GM23338 (cell line): ENCODE measurements around the gene VRK1. TPM values are rescaled to one million over a fixed set of nuclear protein-coding genes. Genes with fewer than 3 reads are reported as not detected.

ENCODE experiments used
- EZH2 ChIP-seq: fragments of 200-600 bp; sonication (generic); IDR thresholded peaks from one replicate; pipeline ENCODE4 v1.8.0; 2017; ENCODE audit warnings: antibody characterized with exemption, mild to moderate bottlenecking, low read depth; ENCODE audit not compliant: unreplicated experiment
- NANOG ChIP-seq: IDR thresholded peaks from 2 replicates; pipeline ENCODE4 v1.6.1; 2016; ENCODE audit warnings: antibody characterized with exemption, borderline replicate concordance
- POLR2AphosphoS5 ChIP-seq: IDR thresholded peaks from 2 replicates; pipeline ENCODE4 v1.6.1; 2016; ENCODE audit warnings: antibody characterized with exemption, low read depth
- ZNF331 ChIP-seq: fragments of 250-450 bp; sonication (Bioruptor Pico); IDR thresholded peaks from 2 replicates; pipeline ENCODE4 v1.5.0; 2020; ENCODE audit warnings: low read depth, mild to moderate bottlenecking, moderate library complexity
- polyA plus RNA-seq: library from polyadenylated mRNA; unstranded; fragments of >200 nt; fragmentation: Nextera tagmentation; extraction: Ambion mirVana; gene quantifications from 2 replicates; pipeline ENCODE4 v1.2.1, GENCODE V29; 2016
- total RNA-seq: library from RNA; depleted of rRNA; stranded (reverse); fragments of >200 nt; shearing (Covaris generic); gene quantifications from 2 replicates; pipeline ENCODE4 v1.2.3, GENCODE V29; 2014
- TF ChIP-seq, protein P1 (sequence below): fragments of 250-450 bp; sonication (Bioruptor Pico); IDR thresholded peaks from 2 replicates; pipeline ENCODE4 v1.5.0; 2020; ENCODE audit warnings: mild to moderate bottlenecking, moderate library complexity

The VRK1 gene
- total and polyA plus RNA-seq, 2 experiments from 2014 or later = 83.8 to 119 TPM

DNA sequence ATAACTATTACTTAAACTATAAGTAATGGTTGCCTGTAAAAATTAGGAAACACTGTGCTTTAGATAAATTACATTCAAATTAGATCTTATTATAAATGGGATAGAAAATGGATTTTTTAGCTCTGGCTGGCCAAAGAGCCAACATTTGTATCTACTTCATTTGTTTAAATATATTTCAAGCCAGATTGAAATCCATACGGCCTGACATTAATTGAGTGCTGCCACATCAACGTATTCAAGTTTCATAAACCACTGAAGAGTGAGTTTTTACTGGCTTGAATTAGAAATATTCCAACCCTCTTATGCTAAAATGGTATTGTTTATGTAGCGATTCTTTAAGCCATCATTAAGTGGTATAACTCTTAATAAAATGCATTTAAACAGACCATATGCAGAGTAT is 133.3 kb downstream of the VRK1 start (continued):
- no peak for TF ChIP-seq POLR2AphosphoS5
- no peak for TF ChIP-seq NANOG
- TF ChIP-seq, protein P1, sequence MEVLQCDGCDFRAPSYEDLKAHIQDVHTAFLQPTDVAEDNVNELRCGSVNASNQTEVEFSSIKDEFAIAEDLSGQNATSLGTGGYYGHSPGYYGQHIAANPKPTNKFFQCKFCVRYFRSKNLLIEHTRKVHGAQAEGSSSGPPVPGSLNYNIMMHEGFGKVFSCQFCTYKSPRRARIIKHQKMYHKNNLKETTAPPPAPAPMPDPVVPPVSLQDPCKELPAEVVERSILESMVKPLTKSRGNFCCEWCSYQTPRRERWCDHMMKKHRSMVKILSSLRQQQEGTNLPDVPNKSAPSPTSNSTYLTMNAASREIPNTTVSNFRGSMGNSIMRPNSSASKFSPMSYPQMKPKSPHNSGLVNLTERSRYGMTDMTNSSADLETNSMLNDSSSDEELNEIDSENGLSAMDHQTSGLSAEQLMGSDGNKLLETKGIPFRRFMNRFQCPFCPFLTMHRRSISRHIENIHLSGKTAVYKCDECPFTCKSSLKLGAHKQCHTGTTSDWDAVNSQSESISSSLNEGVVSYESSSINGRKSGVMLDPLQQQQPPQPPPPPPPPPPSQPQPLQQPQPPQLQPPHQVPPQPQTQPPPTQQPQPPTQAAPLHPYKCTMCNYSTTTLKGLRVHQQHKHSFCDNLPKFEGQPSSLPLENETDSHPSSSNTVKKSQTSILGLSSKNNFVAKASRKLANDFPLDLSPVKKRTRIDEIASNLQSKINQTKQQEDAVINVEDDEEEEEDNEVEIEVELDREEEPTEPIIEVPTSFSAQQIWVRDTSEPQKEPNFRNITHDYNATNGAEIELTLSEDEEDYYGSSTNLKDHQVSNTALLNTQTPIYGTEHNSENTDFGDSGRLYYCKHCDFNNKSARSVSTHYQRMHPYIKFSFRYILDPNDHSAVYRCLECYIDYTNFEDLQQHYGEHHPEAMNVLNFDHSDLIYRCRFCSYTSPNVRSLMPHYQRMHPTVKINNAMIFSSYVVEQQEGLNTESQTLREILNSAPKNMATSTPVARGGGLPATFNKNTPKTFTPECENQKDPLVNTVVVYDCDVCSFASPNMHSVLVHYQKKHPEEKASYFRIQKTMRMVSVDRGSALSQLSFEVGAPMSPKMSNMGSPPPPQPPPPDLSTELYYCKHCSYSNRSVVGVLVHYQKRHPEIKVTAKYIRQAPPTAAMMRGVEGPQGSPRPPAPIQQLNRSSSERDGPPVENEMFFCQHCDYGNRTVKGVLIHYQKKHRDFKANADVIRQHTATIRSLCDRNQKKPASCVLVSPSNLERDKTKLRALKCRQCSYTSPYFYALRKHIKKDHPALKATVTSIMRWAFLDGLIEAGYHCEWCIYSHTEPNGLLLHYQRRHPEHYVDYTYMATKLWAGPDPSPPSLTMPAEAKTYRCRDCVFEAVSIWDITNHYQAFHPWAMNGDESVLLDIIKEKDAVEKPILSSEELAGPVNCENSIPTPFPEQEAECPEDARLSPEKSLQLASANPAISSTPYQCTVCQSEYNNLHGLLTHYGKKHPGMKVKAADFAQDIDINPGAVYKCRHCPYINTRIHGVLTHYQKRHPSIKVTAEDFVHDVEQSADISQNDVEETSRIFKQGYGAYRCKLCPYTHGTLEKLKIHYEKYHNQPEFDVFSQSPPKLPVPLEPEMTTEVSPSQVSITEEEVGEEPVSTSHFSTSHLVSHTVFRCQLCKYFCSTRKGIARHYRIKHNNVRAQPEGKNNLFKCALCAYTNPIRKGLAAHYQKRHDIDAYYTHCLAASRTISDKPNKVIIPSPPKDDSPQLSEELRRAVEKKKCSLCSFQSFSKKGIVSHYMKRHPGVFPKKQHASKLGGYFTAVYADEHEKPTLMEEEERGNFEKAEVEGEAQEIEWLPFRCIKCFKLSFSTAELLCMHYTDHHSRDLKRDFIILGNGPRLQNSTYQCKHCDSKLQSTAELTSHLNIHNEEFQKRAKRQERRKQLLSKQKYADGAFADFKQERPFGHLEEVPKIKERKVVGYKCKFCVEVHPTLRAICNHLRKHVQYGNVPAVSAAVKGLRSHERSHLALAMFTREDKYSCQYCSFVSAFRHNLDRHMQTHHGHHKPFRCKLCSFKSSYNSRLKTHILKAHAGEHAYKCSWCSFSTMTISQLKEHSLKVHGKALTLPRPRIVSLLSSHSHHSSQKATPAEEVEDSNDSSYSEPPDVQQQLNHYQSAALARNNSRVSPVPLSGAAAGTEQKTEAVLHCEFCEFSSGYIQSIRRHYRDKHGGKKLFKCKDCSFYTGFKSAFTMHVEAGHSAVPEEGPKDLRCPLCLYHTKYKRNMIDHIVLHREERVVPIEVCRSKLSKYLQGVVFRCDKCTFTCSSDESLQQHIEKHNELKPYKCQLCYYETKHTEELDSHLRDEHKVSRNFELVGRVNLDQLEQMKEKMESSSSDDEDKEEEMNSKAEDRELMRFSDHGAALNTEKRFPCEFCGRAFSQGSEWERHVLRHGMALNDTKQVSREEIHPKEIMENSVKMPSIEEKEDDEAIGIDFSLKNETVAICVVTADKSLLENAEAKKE (CRISPR knock-in tag) = no peak
- TF ChIP-seq ZNF331 (CRISPR knock-in tag) = no peak
- TF ChIP-seq EZH2 = no peak
